ENCODE data around the gene PLEKHG4.

DNA sequence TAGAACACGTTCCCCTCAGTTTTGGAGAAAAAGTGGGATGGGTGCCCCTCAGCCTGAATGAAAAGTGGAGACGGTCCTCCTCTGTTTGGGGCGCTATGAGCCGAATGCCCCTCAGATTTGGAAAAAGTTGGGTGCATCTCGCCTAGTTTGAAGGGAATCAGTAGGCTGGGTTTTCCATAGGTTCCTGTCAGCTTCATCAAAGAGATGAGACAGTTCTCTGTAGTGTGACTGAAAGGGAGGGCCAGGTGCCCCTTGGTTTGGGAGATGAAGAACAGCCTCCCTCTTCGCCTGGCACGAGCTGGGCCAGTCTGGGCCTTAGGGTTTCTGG, 31.3 kb upstream of the PLEKHG4 start:
- TF ChIP-seq, protein P1, sequence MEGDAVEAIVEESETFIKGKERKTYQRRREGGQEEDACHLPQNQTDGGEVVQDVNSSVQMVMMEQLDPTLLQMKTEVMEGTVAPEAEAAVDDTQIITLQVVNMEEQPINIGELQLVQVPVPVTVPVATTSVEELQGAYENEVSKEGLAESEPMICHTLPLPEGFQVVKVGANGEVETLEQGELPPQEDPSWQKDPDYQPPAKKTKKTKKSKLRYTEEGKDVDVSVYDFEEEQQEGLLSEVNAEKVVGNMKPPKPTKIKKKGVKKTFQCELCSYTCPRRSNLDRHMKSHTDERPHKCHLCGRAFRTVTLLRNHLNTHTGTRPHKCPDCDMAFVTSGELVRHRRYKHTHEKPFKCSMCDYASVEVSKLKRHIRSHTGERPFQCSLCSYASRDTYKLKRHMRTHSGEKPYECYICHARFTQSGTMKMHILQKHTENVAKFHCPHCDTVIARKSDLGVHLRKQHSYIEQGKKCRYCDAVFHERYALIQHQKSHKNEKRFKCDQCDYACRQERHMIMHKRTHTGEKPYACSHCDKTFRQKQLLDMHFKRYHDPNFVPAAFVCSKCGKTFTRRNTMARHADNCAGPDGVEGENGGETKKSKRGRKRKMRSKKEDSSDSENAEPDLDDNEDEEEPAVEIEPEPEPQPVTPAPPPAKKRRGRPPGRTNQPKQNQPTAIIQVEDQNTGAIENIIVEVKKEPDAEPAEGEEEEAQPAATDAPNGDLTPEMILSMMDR (IDR thresholded peaks at IDR 0.05): no peak
- no peak for TF ChIP-seq POLR2A (IDR thresholded peaks at IDR 0.05)

Data from uterus (tissue), 2 donors.